ENCODE results near the gene CFAP107.
"Not testable (repeated sequence)": the region's sequence is repeated elsewhere in the genome, so short reads cannot be mapped to it uniquely, and the experiment has no call there.

Gene CFAP107

GRCh38 chr1:12778061-12778460 lies 32.1 kb downstream of the CFAP107 start:
- Histone ChIP-seq H3K36me3 (ENCODE audit: control insufficient read depth, insufficient read depth, low read length) (no peaks in the 10 kb centered on the region), H3K4me3 (replicated peaks; ENCODE audit: low read depth, low read length) (no peak overlapping the region), H3K27me3 (replicated peaks; ENCODE audit: control insufficient read depth, insufficient read depth, low read length) (no peaks in the 10 kb centered on the region; the same call in 1 of the 2 replicates)
- DNase-seq (ENCODE audit: extremely low read depth, insufficient read length), result no peak
- TF ChIP-seq CTCF (IDR thresholded peaks at IDR 0.05; ENCODE audit: insufficient read depth, low read length, poor library complexity, severe bottlenecking), result no peak

- H3K27me3 ChIP-seq (replicated peaks; ENCODE audit: control insufficient read depth, insufficient read depth, low read length), result no peaks in the 10 kb centered on the region; the same call in 1 of the 2 replicates
- no peaks in the 10 kb centered on the region for H3K36me3 ChIP-seq (ENCODE audit: control insufficient read depth, insufficient read depth, low read length)
- DNase-seq (ENCODE audit: extremely low read depth, insufficient read length), result no peak
- no peak for TF ChIP-seq CTCF (IDR thresholded peaks at IDR 0.05; ENCODE audit: insufficient read depth, low read length, poor library complexity, severe bottlenecking)
- H3K4me3 ChIP-seq (replicated peaks; ENCODE audit: low read depth, low read length), result no peak overlapping the region
Observed at GRCh38 chr1:12778907-12779306, 32.9 kb downstream of the CFAP107 start.

- not testable (repeated sequence) for H3K27me3 ChIP-seq (replicated peaks; ENCODE audit: control insufficient read depth, insufficient read depth, low read length); DNase-seq (ENCODE audit: extremely low read depth, insufficient read length); H3K4me3 ChIP-seq (replicated peaks; ENCODE audit: low read depth, low read length); H3K36me3 ChIP-seq (ENCODE audit: control insufficient read depth, insufficient read depth, low read length)
Observed at GRCh38 chr1:12781488-12781887, 35.5 kb downstream of the CFAP107 start.

- not testable (repeated sequence) for H3K27me3 ChIP-seq (replicated peaks; ENCODE audit: control insufficient read depth, insufficient read depth, low read length); DNase-seq (ENCODE audit: extremely low read depth, insufficient read length); H3K4me3 ChIP-seq (replicated peaks; ENCODE audit: low read depth, low read length); H3K36me3 ChIP-seq (ENCODE audit: control insufficient read depth, insufficient read depth, low read length)
Observed at GRCh38 chr1:12783783-12784182, 37.8 kb downstream of the CFAP107 start.

GRCh38 chr1:12784729-12785128 lies 38.7 kb downstream of the CFAP107 start:
- not testable (repeated sequence) for H3K4me3 ChIP-seq (replicated peaks; ENCODE audit: low read depth, low read length); H3K36me3 ChIP-seq (ENCODE audit: control insufficient read depth, insufficient read depth, low read length); DNase-seq (ENCODE audit: extremely low read depth, insufficient read length); H3K27me3 ChIP-seq (replicated peaks; ENCODE audit: control insufficient read depth, insufficient read depth, low read length)

GRCh38 chr1:12791097-12791496 lies 45.1 kb downstream of the CFAP107 start, which contains the start of gene PRAMEF1:
TSS of gene PRAMEF1 (plus strand) at chr1:12791397. CDS start at chr1:12793228, 1,831 bp downstream.
- H3K4me3 ChIP-seq (replicated peaks; ENCODE audit: low read depth, low read length); H3K36me3 ChIP-seq (ENCODE audit: control insufficient read depth, insufficient read depth, low read length); H3K27me3 ChIP-seq (replicated peaks; ENCODE audit: control insufficient read depth, insufficient read depth, low read length); DNase-seq (ENCODE audit: extremely low read depth, insufficient read length): not testable (repeated sequence)

- Histone ChIP-seq H3K27me3 (replicated peaks; ENCODE audit: control insufficient read depth, insufficient read depth, low read length) (no peaks in the 10 kb centered on the region), H3K36me3 (ENCODE audit: control insufficient read depth, insufficient read depth, low read length) (no peaks in the 10 kb centered on the region), H3K4me3 (replicated peaks; ENCODE audit: low read depth, low read length) (no peak overlapping the region)
- no peak for DNase-seq (ENCODE audit: extremely low read depth, insufficient read length)
- no peak for TF ChIP-seq CTCF (IDR thresholded peaks at IDR 0.05; ENCODE audit: insufficient read depth, low read length, poor library complexity, severe bottlenecking)
Observed at GRCh38 chr1:12798911-12799310, 52.9 kb downstream of the CFAP107 start.

GRCh38 chr1:12799730-12800129 lies 53.7 kb downstream of the CFAP107 start:
- Histone ChIP-seq H3K4me3 (replicated peaks; ENCODE audit: low read depth, low read length) (no peak overlapping the region), H3K27me3 (replicated peaks; ENCODE audit: control insufficient read depth, insufficient read depth, low read length) (no peaks in the 10 kb centered on the region), H3K36me3 (ENCODE audit: control insufficient read depth, insufficient read depth, low read length) (no peaks in the 10 kb centered on the region)
- no peak for DNase-seq (ENCODE audit: extremely low read depth, insufficient read length)
- TF ChIP-seq CTCF (IDR thresholded peaks at IDR 0.05; ENCODE audit: insufficient read depth, low read length, poor library complexity, severe bottlenecking), result no peak

All from GM06990 (cell line).